Stimulated activated CD4-positive, alpha-beta T cell treated with anti-CD3 and anti-CD28 coated beads, Interleukin-1b, Interleukin-23, amount 100 ng/mL, for 1 hour (primary cell): ENCODE results near the gene SLC44A3.

Experiments used
- DNase-seq, 2 donors: peaks; one replicate each; pipeline ENCODE4 v3.0.0-alpha.2; 2020; ENCODE audit warnings: low read depth in 2 of 2

SLC44A3 gene

GRCh38 chr1:94873520-94874351 lies 53.6 kb downstream of the SLC44A3 start:
- DNase-seq = no peak

GRCh38 chr1:94874423-94874822 lies 54.3 kb downstream of the SLC44A3 start:
- DNase-seq = no peak

- DNase-seq = no peak
Measured at GRCh38 chr1:94875794-94876193, 55.6 kb downstream of the SLC44A3 start.

- no peak for DNase-seq
Measured at GRCh38 chr1:94876362-94876761, 56.2 kb downstream of the SLC44A3 start.

GRCh38 chr1:94878329-94878728 lies 58.2 kb downstream of the SLC44A3 start:
- DNase-seq = no peak

- DNase-seq = no peak
Measured at GRCh38 chr1:94883691-94884090, 63.5 kb downstream of the SLC44A3 start.

GRCh38 chr1:94884106-94884505 lies 63.9 kb downstream of the SLC44A3 start:
- no peak for DNase-seq

GRCh38 chr1:94884507-94884906 lies 64.3 kb downstream of the SLC44A3 start:
- DNase-seq = no peak

- DNase-seq = no peak
Measured at GRCh38 chr1:94886361-94886760, 66.2 kb downstream of the SLC44A3 start.

GRCh38 chr1:94887106-94887505 lies 66.9 kb downstream of the SLC44A3 start:
- DNase-seq = no peak

GRCh38 chr1:94887603-94888171 lies 67.5 kb downstream of the SLC44A3 start:
- DNase-seq = no peak

- no peak for DNase-seq
Measured at GRCh38 chr1:94888201-94888600, 68.0 kb downstream of the SLC44A3 start.

- no peak for DNase-seq
Measured at GRCh38 chr1:94892604-94893254, 72.6 kb downstream of the SLC44A3 start.

- DNase-seq = no peak
Measured at GRCh38 chr1:94894630-94895029, 74.5 kb downstream of the SLC44A3 start.

GRCh38 chr1:94895518-94895917 lies 75.4 kb downstream of the SLC44A3 start:
- DNase-seq = no peak

GRCh38 chr1:94898491-94899385 lies 78.6 kb downstream of the SLC44A3 start:
- no peak for DNase-seq

GRCh38 chr1:94899756-94900155 lies 79.6 kb downstream of the SLC44A3 start:
- no peak for DNase-seq

- DNase-seq = no peak
Measured at GRCh38 chr1:94901841-94902240, 81.7 kb downstream of the SLC44A3 start.

GRCh38 chr1:94903280-94904009 lies 83.3 kb downstream of the SLC44A3 start:
- DNase-seq = no peak

GRCh38 chr1:94905207-94905606 lies 85.0 kb downstream of the SLC44A3 start:
- no peak for DNase-seq

- no peak for DNase-seq
Measured at GRCh38 chr1:94906382-94906781, 86.2 kb downstream of the SLC44A3 start.
